WI38 (cell line): Measurements from ENCODE around the gene EIF2S3.

Experiments
- H3K4me3 ChIP-seq: 2 replicates; pipeline ENCODE4 v1.5.1; 2011; ENCODE audit warnings: low read depth, mild to moderate bottlenecking, control low read depth, low read length
- TF ChIP-seq, protein P1 (sequence below): IDR thresholded peaks from 2 replicates; pipeline ENCODE4 v1.5.1; 2012; ENCODE audit warnings: low read depth, mild to moderate bottlenecking, control low read depth, low read length

EIF2S3 gene

DNA sequence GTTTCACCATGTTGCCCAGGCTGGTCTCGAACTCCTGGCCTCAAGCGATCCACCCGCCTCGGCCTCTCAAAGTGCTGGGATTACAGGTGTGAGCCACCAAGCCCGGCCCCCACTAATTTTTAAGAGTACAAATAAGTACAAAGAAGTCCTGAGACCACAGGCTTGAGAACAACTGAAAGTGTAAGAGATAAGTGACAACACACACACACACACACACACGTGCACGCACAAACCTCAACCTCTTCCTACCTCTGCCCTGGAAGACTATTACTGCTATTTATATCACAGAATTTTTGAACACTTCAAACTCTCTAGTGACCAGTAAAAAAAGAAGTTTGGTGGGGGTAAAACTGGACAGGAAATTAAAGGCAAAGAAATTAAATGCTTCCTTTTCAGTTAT lies 35.3 kb upstream of the EIF2S3 start:
- H3K4me3 ChIP-seq = no peak overlapping the region
- TF ChIP-seq, protein P1, sequence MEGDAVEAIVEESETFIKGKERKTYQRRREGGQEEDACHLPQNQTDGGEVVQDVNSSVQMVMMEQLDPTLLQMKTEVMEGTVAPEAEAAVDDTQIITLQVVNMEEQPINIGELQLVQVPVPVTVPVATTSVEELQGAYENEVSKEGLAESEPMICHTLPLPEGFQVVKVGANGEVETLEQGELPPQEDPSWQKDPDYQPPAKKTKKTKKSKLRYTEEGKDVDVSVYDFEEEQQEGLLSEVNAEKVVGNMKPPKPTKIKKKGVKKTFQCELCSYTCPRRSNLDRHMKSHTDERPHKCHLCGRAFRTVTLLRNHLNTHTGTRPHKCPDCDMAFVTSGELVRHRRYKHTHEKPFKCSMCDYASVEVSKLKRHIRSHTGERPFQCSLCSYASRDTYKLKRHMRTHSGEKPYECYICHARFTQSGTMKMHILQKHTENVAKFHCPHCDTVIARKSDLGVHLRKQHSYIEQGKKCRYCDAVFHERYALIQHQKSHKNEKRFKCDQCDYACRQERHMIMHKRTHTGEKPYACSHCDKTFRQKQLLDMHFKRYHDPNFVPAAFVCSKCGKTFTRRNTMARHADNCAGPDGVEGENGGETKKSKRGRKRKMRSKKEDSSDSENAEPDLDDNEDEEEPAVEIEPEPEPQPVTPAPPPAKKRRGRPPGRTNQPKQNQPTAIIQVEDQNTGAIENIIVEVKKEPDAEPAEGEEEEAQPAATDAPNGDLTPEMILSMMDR = no peak

DNA sequence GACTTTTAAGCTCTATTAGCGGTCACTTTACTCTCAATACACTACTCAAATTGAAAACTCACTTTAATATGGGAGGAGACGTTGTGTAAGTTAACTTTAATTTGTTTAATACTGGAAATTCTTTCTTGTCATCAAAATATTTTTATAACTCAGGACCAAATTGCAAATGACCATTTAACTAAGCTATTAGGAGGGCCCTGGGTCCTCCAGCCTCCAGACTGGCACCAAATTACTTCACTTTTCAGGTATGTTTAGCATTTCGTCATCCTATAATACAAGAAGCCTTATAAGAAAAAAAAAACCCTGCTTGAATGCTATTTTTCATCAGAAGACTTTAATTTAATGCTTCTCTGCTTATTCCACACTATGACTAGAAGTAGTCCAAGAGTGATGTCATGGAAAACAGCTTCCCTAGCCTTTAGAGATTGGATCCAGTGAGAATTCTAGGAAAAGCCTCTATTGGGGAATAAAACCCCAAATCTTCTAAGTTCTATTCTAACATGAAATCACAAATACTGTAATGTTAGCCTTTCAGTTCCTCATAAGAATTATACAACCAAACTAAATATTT lies 34.4 kb upstream of the EIF2S3 start:
- no peak overlapping the region for H3K4me3 ChIP-seq
- TF ChIP-seq, protein P1 = no peak

DNA sequence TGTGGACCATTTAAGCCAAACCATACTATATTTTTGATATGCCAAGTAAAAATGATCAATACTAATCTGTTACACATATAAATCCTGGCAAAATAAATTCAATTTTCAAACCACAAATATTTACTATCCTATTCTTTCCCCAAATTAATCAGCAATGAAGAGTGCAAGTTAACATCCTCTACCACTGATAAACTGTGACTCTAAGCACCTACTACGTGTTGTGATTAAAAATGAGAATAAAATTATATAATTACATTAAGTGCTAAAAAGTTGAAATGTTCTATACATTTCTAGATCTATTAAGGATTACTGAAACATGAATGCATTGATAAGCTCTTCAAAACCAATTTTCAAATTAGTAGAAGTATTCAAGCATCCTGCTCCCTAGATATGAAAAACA lies 31.2 kb upstream of the EIF2S3 start:
- TF ChIP-seq, protein P1 = no peak
- H3K4me3 ChIP-seq = peak overlapping the region; percentile 74

DNA sequence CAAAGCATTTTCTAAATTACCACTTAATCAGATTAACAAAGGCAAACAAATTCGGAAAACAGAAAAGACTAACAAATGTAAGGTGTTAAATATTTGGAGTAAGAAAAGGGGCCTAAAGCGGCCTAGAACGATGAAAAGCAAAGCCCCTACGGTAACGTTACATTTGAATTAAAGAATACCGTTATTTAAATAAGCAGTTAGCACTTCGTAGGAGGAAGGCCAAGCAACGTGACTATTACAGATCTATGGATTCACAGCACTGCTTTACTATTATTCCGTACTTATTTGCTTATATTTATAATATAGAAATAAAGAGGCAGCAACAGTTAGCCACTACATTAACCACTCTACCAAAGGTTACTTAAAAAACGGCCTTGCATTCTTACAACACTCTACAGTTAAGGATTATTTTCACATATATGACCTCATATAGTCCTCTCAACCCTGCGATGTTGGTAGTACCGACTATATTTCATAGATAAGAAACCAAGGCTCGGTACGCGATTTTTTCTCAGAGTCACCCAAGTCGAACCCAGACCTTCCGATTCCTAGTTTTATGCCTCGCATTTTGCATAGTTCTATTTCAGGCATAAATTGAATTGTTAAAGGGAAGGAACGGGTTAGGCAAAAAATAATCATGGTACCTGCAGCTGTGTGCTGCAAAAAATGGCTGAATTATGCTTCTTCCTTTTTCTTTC lies 30.6 kb upstream of the EIF2S3 start:
- TF ChIP-seq, protein P1 = no peak
- peak overlapping the region; percentile 74 for H3K4me3 ChIP-seq

DNA sequence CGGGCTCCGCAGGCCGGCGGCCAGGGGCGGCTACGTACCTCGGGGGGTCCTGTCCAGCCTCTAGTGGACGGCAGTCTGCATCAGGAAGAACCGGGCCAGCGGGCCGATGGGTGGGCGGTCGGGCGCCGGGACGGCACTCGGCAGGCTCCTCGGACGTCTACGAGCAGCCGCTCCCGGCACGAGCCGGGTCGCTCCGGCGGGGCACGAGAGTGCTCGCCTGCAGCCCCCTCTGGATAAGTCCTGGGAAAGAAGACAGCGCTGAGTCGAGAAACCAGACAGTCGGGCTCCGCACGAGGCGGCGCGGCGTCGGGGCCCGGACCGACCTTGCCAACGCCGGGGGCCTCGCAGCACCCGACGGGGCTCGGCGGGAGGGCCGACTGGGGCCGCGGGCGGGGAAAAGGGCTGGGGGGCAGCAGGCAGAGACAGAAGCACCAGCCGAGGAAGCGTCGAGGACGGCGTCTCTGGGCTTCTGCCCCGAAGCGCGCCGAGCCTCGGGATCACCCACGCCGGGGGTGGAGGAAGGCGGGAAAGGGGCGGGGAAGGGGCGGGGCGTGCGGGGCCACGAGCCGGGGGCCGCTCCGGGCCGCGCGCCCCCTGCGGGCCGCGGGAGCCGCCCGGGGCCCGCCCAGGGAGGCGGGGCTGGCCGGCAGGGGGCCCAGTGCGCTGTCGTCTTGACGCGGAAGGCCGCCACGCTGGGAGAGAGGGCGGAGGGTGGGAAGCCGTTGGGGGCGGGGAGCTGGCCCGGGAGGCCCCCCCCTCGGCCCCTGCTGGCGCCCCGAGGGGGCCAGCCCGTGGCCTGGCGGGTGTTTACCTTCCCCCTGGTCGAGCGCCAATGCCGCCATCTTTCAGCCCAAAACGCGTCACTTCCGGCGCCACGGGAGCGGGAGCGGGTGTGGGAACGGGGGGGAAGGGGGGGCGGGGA lies 29.7 kb upstream of the EIF2S3 start:
- TF ChIP-seq, protein P1 = no peak

DNA sequence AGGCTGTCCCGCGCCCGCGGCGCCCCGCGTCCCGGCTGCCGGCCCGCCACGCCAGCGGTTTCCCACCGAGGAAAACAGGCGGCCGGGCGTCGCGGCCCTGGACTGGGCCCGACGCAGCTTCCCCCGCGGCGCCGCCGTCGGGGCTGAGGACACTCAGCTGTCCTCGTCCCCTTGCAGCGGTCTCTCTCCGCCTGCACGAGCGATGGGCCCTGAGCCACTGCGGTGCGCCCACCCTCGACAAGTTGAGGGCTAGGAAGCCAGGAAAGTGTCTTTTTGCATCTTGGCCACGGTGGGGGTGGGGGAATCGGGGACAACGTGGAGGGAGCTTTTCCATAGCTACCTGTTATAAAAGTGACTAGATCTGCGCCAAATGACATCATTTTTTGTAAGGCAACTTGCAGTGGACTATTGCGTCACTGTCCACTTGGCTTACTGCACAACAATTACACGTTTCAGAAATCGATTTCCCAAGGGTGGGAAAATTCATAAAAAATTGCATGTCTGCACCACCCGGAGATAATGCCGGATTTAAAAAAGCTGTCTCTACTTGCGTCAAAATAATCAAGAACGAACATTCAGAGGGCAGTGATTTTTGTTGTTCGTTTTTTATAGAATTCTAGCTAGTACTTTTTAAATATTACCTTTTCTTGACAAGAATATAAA lies 28.9 kb upstream of the EIF2S3 start:
- TF ChIP-seq, protein P1 = no peak
- peak overlapping the region; percentile 68 for H3K4me3 ChIP-seq

More for the DNA sequence above, 29.7 kb upstream of the EIF2S3 start:
- peak overlapping the region; percentile 74 for H3K4me3 ChIP-seq
